Kidney (tissue), 14 donors: ENCODE measurements around the gene JARID2. TPM values are rescaled to one million over a fixed set of nuclear protein-coding genes. Genes with fewer than 3 reads are reported as not detected.

Source experiments
- DNase-seq, 5 donors: peaks; one replicate each; pipeline ENCODE4 v3.0.0-alpha.2; 2013 to 2020
- FAIRE-seq: peaks from 2 replicates; lab custom pipeline; 2012; peaks lifted over from hg19 to GRCh38; lab: Jason Lieb, UNC
- H3K27ac ChIP-seq, 2 donors: one replicate each; pipeline ENCODE4 v1.7.0; 2013; ENCODE audit warnings: low read depth in 2 of 2, low read length in 2 of 2, inconsistent platforms in 1 of 2
- H3K27me3 ChIP-seq: one replicate; pipeline ENCODE4 v1.7.1; 2013; ENCODE audit warnings: low read length, inconsistent platforms; ENCODE audit not compliant: control insufficient read depth, insufficient read depth
- H3K36me3 ChIP-seq, 3 donors: one replicate each; pipeline versions ENCODE4 v1.7.0 to v1.7.1; 2013; ENCODE audit warnings: low read length in 3 of 3, control low read depth in 1 of 3, inconsistent platforms in 1 of 3; ENCODE audit not compliant: insufficient read depth in 3 of 3, control insufficient read depth in 2 of 3
- H3K4me1 ChIP-seq, 3 donors: one replicate each; pipeline versions ENCODE4 v1.7.0 to v1.7.1; 2013; ENCODE audit warnings: low read length in 3 of 3, inconsistent platforms in 1 of 3, low read depth in 1 of 3; ENCODE audit not compliant: control insufficient read depth in 2 of 3, insufficient read depth in 2 of 3
- H3K4me3 ChIP-seq, 3 donors: one replicate each; pipeline versions ENCODE4 v1.7.0 to v1.8.1; 2013; ENCODE audit warnings: low read length in 3 of 3, control low read depth in 1 of 3, inconsistent platforms in 1 of 3
- H3K9ac ChIP-seq, 3 donors: one replicate each; pipeline versions ENCODE4 v1.7.0 to v1.7.1; 2013; ENCODE audit warnings: low read length in 3 of 3, control low read depth in 1 of 3, inconsistent platforms in 1 of 3
- H3K9me3 ChIP-seq, 3 donors: one replicate each; pipeline versions ENCODE4 v1.7.0 to v1.7.1; 2013; ENCODE audit warnings: low read length in 3 of 3, control low read depth in 1 of 3, inconsistent platforms in 1 of 3; ENCODE audit not compliant: control insufficient read depth in 2 of 3, insufficient read depth in 1 of 3
- CTCF ChIP-seq: IDR thresholded peaks from 3 replicates; pipeline ENCODE4 v1.5.1; 2012; ENCODE audit warnings: mild to moderate bottlenecking, moderate library complexity, borderline replicate concordance; ENCODE audit not compliant: insufficient read depth; ENCODE audit errors: extremely low read depth
- intact Hi-C: fragments of 100-400 bp; cut with DNase I; formaldehyde crosslinking; loops from one replicate; pipeline ENCODE4 v1.11.1; 2022
- polyA plus RNA-seq: library from polyadenylated mRNA; stranded (reverse); fragments of 350-450 nt; fragmentation: Illumina TruSeq; extraction: RNeasy Lipid Tissue Mini Kit (QIAGEN cat#74804); gene quantifications from one replicate; pipeline ENCODE4 v1.2.3, GENCODE V29; 2014; ENCODE audit warnings: low read depth, low replicate concordance; ENCODE audit not compliant: insufficient read depth
- total RNA-seq: library from RNA; stranded (reverse); fragmentation: NEBNext Ultra II Directional; extraction: Animal tissue kit (Norgen Biotek cat#: 25700); gene quantifications from one replicate; pipeline ENCODE4 v1.2.1, GENCODE V29; 2021
- donor health status: control.
- donor health status: control.
- donor health status: control.
- donor health status: control.
- donor health status: control.
- donor health status: DM: yes; HTN: yes; CAD: no.
- donor health status: Normal renal cell carcinoma (clear cell type).

Gene JARID2
- total and polyA plus RNA-seq, 2 donors from 2014 or later = 1.8 to 12.3 TPM

GRCh38 chr6:15220062-15220461, 25.8 kb upstream of the JARID2 start:
- H3K36me3 ChIP-seq = no peaks in the 10 kb centered on the region
- no peak overlapping the region for H3K27ac ChIP-seq
- H3K9me3 ChIP-seq = no peaks in the 10 kb centered on the region
- H3K27me3 ChIP-seq = no peaks in the 10 kb centered on the region
- intact Hi-C loops = no loop called here
- TF ChIP-seq CTCF = no peak
- H3K9ac ChIP-seq = no peak overlapping the region
- no peak for FAIRE-seq
- no peak for DNase-seq
- no peak overlapping the region for H3K4me3 ChIP-seq
- H3K4me1 ChIP-seq = no peaks in the 10 kb centered on the region

- H3K4me1 ChIP-seq = no peaks in the 10 kb centered on the region
- H3K27me3 ChIP-seq = no peaks in the 10 kb centered on the region
- TF ChIP-seq CTCF = no peak
- H3K27ac ChIP-seq = no peak overlapping the region
- FAIRE-seq (no peak), DNase-seq (no peak)
- no peak overlapping the region for H3K4me3 ChIP-seq
- no peaks in the 10 kb centered on the region for H3K36me3 ChIP-seq
- H3K9ac ChIP-seq = no peak overlapping the region
- intact Hi-C loops = no loop called here
- H3K9me3 ChIP-seq = no peaks in the 10 kb centered on the region
These were observed 18.0 kb upstream of the JARID2 start for GRCh38 chr6:15227827-15228318.

DNA sequence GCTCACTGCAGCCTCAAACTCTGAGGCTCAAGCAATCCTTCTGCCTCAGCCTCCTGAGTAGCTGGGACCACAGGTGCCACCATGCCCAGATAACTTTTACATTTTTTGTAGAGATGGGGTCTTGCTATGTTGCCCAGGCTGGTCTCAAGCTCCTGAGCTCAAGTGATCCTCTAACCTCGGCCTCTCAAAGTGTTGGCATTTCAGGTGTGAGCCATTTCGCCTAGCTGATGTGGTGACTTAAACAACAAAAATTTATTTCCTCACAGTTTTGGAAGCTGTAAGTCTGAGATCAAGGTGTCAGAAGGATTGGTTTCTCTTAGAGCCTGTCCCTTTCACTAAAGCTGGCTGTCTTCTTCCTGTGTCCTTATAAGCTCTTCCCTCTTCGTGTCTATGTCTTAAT, 15.0 kb upstream of the JARID2 start:
- TF ChIP-seq CTCF = no peak
- DNase-seq (no peak), FAIRE-seq (no peak)
- Histone ChIP-seq H3K9me3 (no peaks in the 10 kb centered on the region), H3K4me1 (no peaks in the 10 kb centered on the region), H3K36me3 (no peaks in the 10 kb centered on the region), H3K27me3 (no peaks in the 10 kb centered on the region), H3K4me3 (no peak overlapping the region), H3K27ac (no peak overlapping the region), H3K9ac (no peak overlapping the region)
- intact Hi-C loops = no loop called here

DNA sequence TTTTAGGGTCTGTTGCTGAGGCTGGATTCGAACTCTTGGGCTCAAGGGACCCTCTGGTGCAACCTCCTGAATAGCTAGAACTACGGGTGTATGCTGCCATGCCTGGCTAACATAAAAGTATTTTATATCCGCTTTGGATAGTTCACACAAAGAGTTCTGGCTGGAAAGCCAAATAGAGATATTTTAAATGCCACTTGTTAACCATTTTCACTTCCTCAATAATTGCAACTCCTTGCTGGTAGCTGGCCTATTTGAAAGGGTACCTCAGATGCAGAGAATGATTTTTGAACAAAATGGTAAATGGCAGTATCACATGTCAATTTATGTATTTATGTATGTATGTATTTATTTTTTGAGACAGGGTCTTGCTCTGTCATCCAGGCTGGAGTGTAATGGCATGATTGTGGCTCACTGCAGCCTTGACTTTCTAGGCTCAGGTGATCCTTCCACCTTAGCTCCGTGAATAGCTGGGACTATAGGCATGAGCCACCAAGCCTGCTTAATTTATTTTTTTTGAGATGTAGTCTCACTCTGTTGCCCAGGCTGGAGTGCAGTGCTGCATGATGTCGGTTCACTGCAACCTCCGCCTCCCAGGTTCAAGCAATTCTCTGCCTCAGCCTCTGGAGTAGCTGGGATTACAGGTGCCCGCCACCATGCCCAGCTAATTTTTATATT, 12.9 kb upstream of the JARID2 start:
- no peaks in the 10 kb centered on the region for H3K9me3 ChIP-seq
- H3K27me3 ChIP-seq = no peaks in the 10 kb centered on the region
- no peak overlapping the region for H3K4me3 ChIP-seq
- no peak overlapping the region for H3K9ac ChIP-seq
- DNase-seq (no peak), FAIRE-seq (no peak)
- H3K27ac ChIP-seq = no peak overlapping the region
- H3K4me1 ChIP-seq = no peaks in the 10 kb centered on the region
- H3K36me3 ChIP-seq = no peaks in the 10 kb centered on the region
- TF ChIP-seq CTCF = no peak
- intact Hi-C loops = no loop called here
